ENCODE data around the gene TMEM18.

The TMEM18 gene

GRCh38 chr2:664063-664462 is 13.1 kb downstream of the TMEM18 start:
- DNase-seq (ENCODE audit: extremely low spot score) = no peak
- CTCF ChIA-PET = no interaction called here
- TF ChIP-seq SUZ12 (IDR thresholded peaks at IDR 0.05) = no peak
- no peak for TF ChIP-seq FOXM1 (IDR thresholded peaks at IDR 0.05; ENCODE audit: borderline replicate concordance)
- TF ChIP-seq FOXA1 (IDR thresholded peaks at IDR 0.05) = no peak
- TF ChIP-seq SP1 (IDR thresholded peaks at IDR 0.05) = no peak
- no peak for TF ChIP-seq ELF4 (IDR thresholded peaks at IDR 0.05)
- TF ChIP-seq TARDBP (IDR thresholded peaks at IDR 0.05) = no peak
- TF ChIP-seq FOXK2 (IDR thresholded peaks at IDR 0.05) = no peak
- POLR2A ChIA-PET = no interaction called here

DNA sequence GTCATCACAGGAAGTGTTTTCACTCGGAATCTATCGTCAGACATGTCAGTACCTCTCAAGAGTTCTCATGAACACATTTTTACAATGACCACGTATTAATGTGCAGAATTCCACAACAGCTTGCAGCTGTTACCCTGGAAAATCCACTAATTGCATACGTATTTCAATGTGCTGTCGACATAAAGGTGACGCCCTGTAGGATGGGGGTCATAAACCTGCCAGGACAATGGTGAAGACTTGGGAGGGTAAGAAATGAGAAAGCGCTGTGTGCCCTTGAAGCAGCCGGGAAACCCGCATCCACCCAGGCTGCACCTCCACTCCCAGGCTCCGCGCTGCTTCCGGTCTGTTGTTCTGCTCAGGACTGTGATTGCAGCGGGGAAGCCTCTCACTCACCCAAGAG is 14.0 kb downstream of the TMEM18 start:
- ChIA-PET CTCF (no interaction called here), POLR2A (no interaction called here)
- no peak for TF ChIP-seq ZNF384 (IDR thresholded peaks at IDR 0.05)
- no peak for TF ChIP-seq SP1 (IDR thresholded peaks at IDR 0.05)
- no peak for TF ChIP-seq ARNT (IDR thresholded peaks at IDR 0.05)
- no peak for TF ChIP-seq L3MBTL2 (conservative IDR thresholded peaks at IDR 0.05)
- no peak for TF ChIP-seq LEF1 (IDR thresholded peaks at IDR 0.05; ENCODE audit: borderline replicate concordance)
- TF ChIP-seq BHLHE40 (IDR thresholded peaks at IDR 0.05; ENCODE audit: borderline replicate concordance) = no peak
- TF ChIP-seq CTBP1 (IDR thresholded peaks at IDR 0.05; ENCODE audit: borderline replicate concordance) = no peak
- TF ChIP-seq ELF4 (IDR thresholded peaks at IDR 0.05) = no peak
- no peak for TF ChIP-seq HDGF (IDR thresholded peaks at IDR 0.05; ENCODE audit: borderline replicate concordance)
- TF ChIP-seq PKNOX1 (IDR thresholded peaks at IDR 0.05) = no peak
- TF ChIP-seq FOXA1 (IDR thresholded peaks at IDR 0.05) = no peak
- no peak for TF ChIP-seq FOXM1 (IDR thresholded peaks at IDR 0.05; ENCODE audit: borderline replicate concordance)
- TF ChIP-seq TARDBP (IDR thresholded peaks at IDR 0.05) = no peak
- TF ChIP-seq SUZ12 (IDR thresholded peaks at IDR 0.05) = no peak
- no peak for DNase-seq (ENCODE audit: extremely low spot score)

DNA sequence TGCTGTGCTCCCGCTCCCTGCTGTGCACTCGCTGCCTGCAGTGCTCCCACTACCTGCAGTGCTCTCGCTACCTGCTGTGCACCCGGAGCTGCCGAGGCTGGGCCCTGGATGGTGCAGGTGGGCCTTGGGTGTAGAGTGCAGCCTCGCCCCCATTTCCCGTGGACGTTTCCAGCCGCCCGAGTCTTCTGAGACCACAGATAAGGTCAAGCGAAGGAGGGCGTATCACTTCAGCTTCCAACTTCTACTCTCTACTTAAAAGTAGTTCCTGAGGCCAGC is 15.9 kb downstream of the TMEM18 start:
- DNase-seq (ENCODE audit: extremely low spot score) = no peak
- no peak for TF ChIP-seq SUZ12 (IDR thresholded peaks at IDR 0.05)
- no peak for TF ChIP-seq SP1 (IDR thresholded peaks at IDR 0.05)
- no peak for TF ChIP-seq ZNF384 (IDR thresholded peaks at IDR 0.05)
- TF ChIP-seq HDGF (IDR thresholded peaks at IDR 0.05; ENCODE audit: borderline replicate concordance) = no peak
- TF ChIP-seq BHLHE40 (IDR thresholded peaks at IDR 0.05; ENCODE audit: borderline replicate concordance) = no peak
- TF ChIP-seq FOXA1 (IDR thresholded peaks at IDR 0.05) = no peak
- TF ChIP-seq ARNT (IDR thresholded peaks at IDR 0.05) = no peak
- ChIA-PET POLR2A (no interaction called here), CTCF (interaction anchor here (0.7 kb wide), 1 partner anchor 19 kb away, joined by 3 read pairs; no protein-coding TSS in a partner anchor)

DNA sequence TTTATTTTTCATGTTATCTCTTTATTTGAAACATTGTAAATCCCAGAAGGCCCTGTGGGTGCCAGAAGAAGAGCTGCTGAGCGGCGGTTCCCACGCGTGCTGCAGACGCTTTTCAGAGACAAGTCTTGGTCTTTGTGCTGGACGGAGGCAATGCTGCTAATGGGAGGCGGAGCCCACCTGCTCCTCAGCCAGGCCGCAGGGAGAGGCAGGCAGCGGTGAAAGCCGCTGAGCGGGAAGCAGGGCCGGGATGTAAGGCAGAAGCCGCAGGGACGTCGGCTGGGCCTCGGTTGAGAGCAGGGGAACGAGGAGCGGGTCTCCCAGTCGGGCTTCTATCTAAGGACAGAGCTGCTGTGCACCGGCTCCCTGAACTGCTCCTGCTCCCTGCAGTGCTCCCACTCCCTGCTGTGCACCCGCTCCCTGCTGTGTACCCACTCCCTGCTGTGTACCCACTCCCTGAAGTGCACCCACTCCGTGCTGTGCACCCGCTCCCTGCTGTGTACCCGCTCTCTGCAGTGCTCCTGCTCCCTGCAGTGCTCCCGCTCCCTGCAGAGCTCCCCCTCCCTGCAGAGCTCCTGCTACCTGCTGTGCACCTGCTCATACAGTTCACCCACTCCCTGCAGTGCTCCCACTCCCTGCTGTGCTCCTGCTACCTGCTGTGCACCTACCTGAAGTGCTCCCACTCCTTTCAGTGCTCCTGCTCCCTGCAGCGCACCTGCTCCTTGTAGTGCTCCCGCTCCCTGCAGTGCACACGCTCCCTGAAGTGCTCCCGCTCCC is 16.4 kb downstream of the TMEM18 start:
- TF ChIP-seq LEF1 (IDR thresholded peaks at IDR 0.05; ENCODE audit: borderline replicate concordance) (no peak), SUZ12 (IDR thresholded peaks at IDR 0.05) (no peak), FOXK2 (IDR thresholded peaks at IDR 0.05) (no peak), HDGF (IDR thresholded peaks at IDR 0.05; ENCODE audit: borderline replicate concordance) (no peak), TARDBP (IDR thresholded peaks at IDR 0.05) (no peak), L3MBTL2 (conservative IDR thresholded peaks at IDR 0.05) (no peak), SP1 (IDR thresholded peaks at IDR 0.05) (no peak), NFRKB (IDR thresholded peaks at IDR 0.05) (no peak), FOXA1 (IDR thresholded peaks at IDR 0.05) (no peak), ARNT (IDR thresholded peaks at IDR 0.05) (no peak), ELF4 (IDR thresholded peaks at IDR 0.05) (no peak), PKNOX1 (IDR thresholded peaks at IDR 0.05) (no peak), ZNF384 (IDR thresholded peaks at IDR 0.05) (no peak), FOXM1 (IDR thresholded peaks at IDR 0.05; ENCODE audit: borderline replicate concordance) (no peak), BHLHE40 (IDR thresholded peaks at IDR 0.05; ENCODE audit: borderline replicate concordance) (no peak), CTBP1 (IDR thresholded peaks at IDR 0.05; ENCODE audit: borderline replicate concordance) (no peak)
- POLR2A ChIA-PET = no interaction called here
- DNase-seq (ENCODE audit: extremely low spot score) = no peak
- CTCF ChIA-PET = interaction anchor here (0.7 kb wide), 1 partner anchor 19 kb away, joined by 3 read pairs; no protein-coding TSS in a partner anchor

GRCh38 chr2:660029-660428 is 17.2 kb downstream of the TMEM18 start:
- CTCF ChIA-PET = no interaction called here
- TF ChIP-seq CTBP1 (IDR thresholded peaks at IDR 0.05; ENCODE audit: borderline replicate concordance) (no peak), FOXM1 (IDR thresholded peaks at IDR 0.05; ENCODE audit: borderline replicate concordance) (no peak), HDGF (IDR thresholded peaks at IDR 0.05; ENCODE audit: borderline replicate concordance) (no peak), ARNT (IDR thresholded peaks at IDR 0.05) (no peak), SUZ12 (IDR thresholded peaks at IDR 0.05) (no peak), BHLHE40 (IDR thresholded peaks at IDR 0.05; ENCODE audit: borderline replicate concordance) (no peak), ZNF384 (IDR thresholded peaks at IDR 0.05) (no peak), NFRKB (IDR thresholded peaks at IDR 0.05) (no peak), FOXA1 (IDR thresholded peaks at IDR 0.05) (no peak), L3MBTL2 (conservative IDR thresholded peaks at IDR 0.05) (no peak), TARDBP (IDR thresholded peaks at IDR 0.05) (no peak), LEF1 (IDR thresholded peaks at IDR 0.05; ENCODE audit: borderline replicate concordance) (no peak), ELF4 (IDR thresholded peaks at IDR 0.05) (no peak), SP1 (IDR thresholded peaks at IDR 0.05) (no peak)
- POLR2A ChIA-PET = no interaction called here
- DNase-seq (ENCODE audit: extremely low spot score) = no peak

DNA sequence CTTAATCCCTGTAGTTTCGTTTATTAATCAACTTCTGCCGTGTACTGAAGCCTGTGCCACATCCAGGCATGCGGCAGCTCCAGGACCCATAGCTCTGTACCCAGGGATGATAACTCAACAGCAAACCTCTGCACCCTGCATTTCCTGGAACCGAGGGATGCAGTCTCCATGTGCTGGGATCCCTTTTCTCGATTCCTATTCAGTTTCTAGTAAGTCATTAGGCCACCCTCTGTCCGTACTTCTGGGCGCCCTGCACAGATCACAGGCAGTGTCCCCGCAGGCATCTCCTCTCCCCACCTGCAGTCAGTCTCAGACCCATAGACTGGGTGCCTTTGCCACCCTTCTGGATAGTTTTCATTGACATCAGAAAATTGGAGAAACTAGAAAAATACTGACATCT is 18.8 kb downstream of the TMEM18 start:
- no peak for DNase-seq (ENCODE audit: extremely low spot score)
- TF ChIP-seq SUZ12 (IDR thresholded peaks at IDR 0.05) (no peak), ARNT (IDR thresholded peaks at IDR 0.05) (no peak), L3MBTL2 (conservative IDR thresholded peaks at IDR 0.05) (no peak), ELF4 (IDR thresholded peaks at IDR 0.05) (no peak)
- ChIA-PET CTCF (no interaction called here), POLR2A (no interaction called here)

- ChIA-PET CTCF (no interaction called here), POLR2A (no interaction called here)
- TF ChIP-seq ARNT (IDR thresholded peaks at IDR 0.05) = no peak
- TF ChIP-seq LEF1 (IDR thresholded peaks at IDR 0.05; ENCODE audit: borderline replicate concordance) = no peak
- no peak for TF ChIP-seq FOXM1 (IDR thresholded peaks at IDR 0.05; ENCODE audit: borderline replicate concordance)
- no peak for TF ChIP-seq FOXK2 (IDR thresholded peaks at IDR 0.05)
- no peak for TF ChIP-seq TARDBP (IDR thresholded peaks at IDR 0.05)
- no peak for TF ChIP-seq L3MBTL2 (conservative IDR thresholded peaks at IDR 0.05)
- TF ChIP-seq HDGF (IDR thresholded peaks at IDR 0.05; ENCODE audit: borderline replicate concordance) = no peak
- TF ChIP-seq PKNOX1 (IDR thresholded peaks at IDR 0.05) = no peak
- TF ChIP-seq SP1 (IDR thresholded peaks at IDR 0.05) = no peak
- no peak for DNase-seq (ENCODE audit: extremely low spot score)
Measured at GRCh38 chr2:657766-658165, 19.4 kb downstream of the TMEM18 start.
